Mesenchymal stem cell (in vitro differentiated cells and primary cell): ENCODE data around the gene SNCAIP.

Experiments
- DNase-seq: peaks from one replicate; pipeline ENCODE4 v3.0.0-alpha.2; 2013
- H2AFZ ChIP-seq: one replicate; pipeline ENCODE4 v1.6.1; 2013; ENCODE audit warnings: low read depth, mild to moderate bottlenecking, control low read depth, inconsistent platforms, low read length, moderate library complexity
- H2AK5ac ChIP-seq: 2 replicates; pipeline ENCODE4 v1.6.1; 2013; ENCODE audit warnings: low read length, moderate library complexity, mild to moderate bottlenecking, inconsistent platforms; ENCODE audit not compliant: severe bottlenecking
- H2BK120ac ChIP-seq: one replicate; pipeline ENCODE4 v1.6.1; 2013; ENCODE audit warnings: low read depth, mild to moderate bottlenecking, inconsistent platforms, low read length, moderate library complexity
- H2BK12ac ChIP-seq, 2 experiments: one replicate each; pipeline ENCODE4 v1.6.1; 2013; ENCODE audit warnings: inconsistent platforms in 2 of 2, low read length in 2 of 2, mild to moderate bottlenecking in 2 of 2, moderate library complexity in 2 of 2, control low read depth in 1 of 2
- H2BK15ac ChIP-seq: one replicate; pipeline ENCODE4 v1.6.1; 2013; ENCODE audit warnings: mild to moderate bottlenecking, low read depth, inconsistent platforms; ENCODE audit not compliant: poor library complexity, severe bottlenecking
- H2BK5ac ChIP-seq: 2 replicates; pipeline ENCODE4 v1.6.1; 2013; ENCODE audit warnings: low read depth, mild to moderate bottlenecking, low read length, control low read depth, inconsistent platforms; ENCODE audit not compliant: poor library complexity, severe bottlenecking
- H3K14ac ChIP-seq, 2 experiments: one replicate each; pipeline ENCODE4 v1.6.1; 2013; ENCODE audit warnings: inconsistent platforms in 2 of 2, low read length in 2 of 2, control low read depth in 1 of 2, mild to moderate bottlenecking in 1 of 2, moderate library complexity in 1 of 2
- H3K18ac ChIP-seq, 2 experiments: one replicate each; pipeline ENCODE4 v1.6.1; 2013; ENCODE audit warnings: inconsistent platforms in 2 of 2, low read length in 2 of 2, control low read depth in 1 of 2, low read depth in 1 of 2, mild to moderate bottlenecking in 1 of 2
- H3K23ac ChIP-seq, 2 experiments: one replicate each; pipeline ENCODE4 v1.6.1; 2013; ENCODE audit warnings: inconsistent platforms in 2 of 2, low read length in 2 of 2, mild to moderate bottlenecking in 2 of 2, moderate library complexity in 2 of 2, control low read depth in 1 of 2
- H3K27ac ChIP-seq: 2 replicates; pipeline ENCODE4 v1.5.1; 2013; ENCODE audit warnings: mild to moderate bottlenecking, moderate library complexity, low read length, control low read depth, inconsistent platforms; ENCODE audit not compliant: poor library complexity, severe bottlenecking
- H3K27me3 ChIP-seq, 2 experiments: 2 replicates each; pipeline versions ENCODE4 v1.6.1 to v1.7.0; 2013; ENCODE audit warnings: low read length in 2 of 2, mild to moderate bottlenecking in 2 of 2, moderate library complexity in 2 of 2, control low read depth in 1 of 2, inconsistent platforms in 1 of 2; ENCODE audit not compliant: control insufficient read depth in 1 of 2, insufficient read depth in 1 of 2
- H3K36me3 ChIP-seq, 2 experiments: 2 replicates each; pipeline versions ENCODE4 v1.6.1 to v1.7.0; 2013; ENCODE audit warnings: low read length in 2 of 2, control low read depth in 1 of 2, inconsistent platforms in 1 of 2, low read depth in 1 of 2, mild to moderate bottlenecking in 1 of 2; ENCODE audit not compliant: insufficient read depth in 2 of 2, control insufficient read depth in 1 of 2
- H3K4ac ChIP-seq, 2 experiments: one replicate each; pipeline ENCODE4 v1.6.1; 2013; ENCODE audit warnings: inconsistent platforms in 2 of 2, low read length in 2 of 2, mild to moderate bottlenecking in 2 of 2, moderate library complexity in 2 of 2, control low read depth in 1 of 2, low read depth in 1 of 2
- H3K4me1 ChIP-seq: 2 replicates; pipeline ENCODE4 v1.6.1; 2013; ENCODE audit warnings: low read depth, low read length, control low read depth; ENCODE audit not compliant: control insufficient read depth, insufficient read depth
- H3K4me2 ChIP-seq: 2 replicates; pipeline ENCODE4 v1.6.1; 2013; ENCODE audit warnings: low read length, mild to moderate bottlenecking, inconsistent platforms; ENCODE audit not compliant: poor library complexity, severe bottlenecking
- H3K4me3 ChIP-seq, 2 experiments: 2 replicates each; pipeline versions ENCODE4 v1.5.1 to v1.7.0; 2013; ENCODE audit warnings: low read length in 2 of 2, mild to moderate bottlenecking in 2 of 2, control low read depth in 1 of 2, low read depth in 1 of 2; ENCODE audit not compliant: insufficient read depth in 1 of 2
- H3K79me1 ChIP-seq: replicated peaks from 2 replicates; pipeline ENCODE4 v1.6.1; 2013; ENCODE audit warnings: mild to moderate bottlenecking, control low read depth, low read length, inconsistent platforms; ENCODE audit not compliant: poor library complexity, severe bottlenecking
- H3K9ac ChIP-seq: 2 replicates; pipeline ENCODE4 v1.7.0; 2013; ENCODE audit warnings: mild to moderate bottlenecking, low read length, moderate library complexity
- H3K9me3 ChIP-seq: 2 replicates; pipeline ENCODE4 v1.7.0; 2013; ENCODE audit warnings: mild to moderate bottlenecking, low read length; ENCODE audit not compliant: control insufficient read depth
- H4K8ac ChIP-seq: one replicate; pipeline ENCODE4 v1.6.1; 2013; ENCODE audit warnings: inconsistent platforms, mild to moderate bottlenecking, low read length, moderate library complexity
- H4K91ac ChIP-seq: one replicate; pipeline ENCODE4 v1.6.1; 2013; ENCODE audit warnings: mild to moderate bottlenecking, low read length, inconsistent platforms
- WGBS: methylation state at CpG from one replicate; pipeline ENCODE4 v1.1.7; 2013; ENCODE audit warnings: mixed read lengths; 5-methylcytosine and 5-hydroxymethylcytosine counted together

SNCAIP gene

DNA sequence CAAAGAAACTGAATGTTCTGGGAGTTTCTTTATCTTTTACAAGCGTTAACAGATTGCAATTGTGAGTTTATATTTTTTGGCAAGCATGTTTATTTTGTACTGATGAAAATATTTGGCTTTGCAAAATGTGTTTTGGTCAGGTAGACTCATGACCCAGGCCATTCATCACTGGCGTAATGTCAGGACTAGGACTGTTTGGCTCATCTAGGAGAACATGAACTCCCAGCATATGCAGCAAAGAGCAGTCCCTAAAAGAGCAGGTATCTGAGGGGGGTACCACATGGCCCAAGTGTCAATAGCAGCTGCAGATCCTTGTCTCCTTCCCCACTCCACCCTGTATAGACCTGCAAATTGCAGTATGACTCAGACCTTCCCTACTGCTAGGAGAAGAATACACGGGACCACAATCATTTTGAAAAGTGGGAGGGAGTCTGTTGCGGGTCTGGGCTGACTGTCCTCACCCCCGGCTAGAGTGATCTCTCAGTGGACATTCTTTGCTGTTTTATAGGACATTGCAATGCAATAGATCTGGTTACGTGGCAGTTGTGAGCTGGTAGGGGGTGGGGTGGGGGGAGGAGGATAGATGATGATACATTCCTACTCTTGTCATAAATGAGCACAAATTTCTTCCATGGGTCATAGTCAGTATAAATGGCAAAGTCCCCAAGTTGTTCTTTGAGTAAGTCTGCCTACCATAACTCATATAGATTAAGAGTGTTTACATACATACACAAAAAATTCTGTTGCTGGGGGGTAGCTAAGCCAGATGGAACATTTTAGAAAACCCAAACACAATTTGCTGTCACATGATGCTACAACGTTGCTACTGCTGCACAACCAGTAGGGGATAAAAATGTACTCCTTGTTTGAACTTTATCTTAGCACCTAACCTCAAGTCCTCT lies 20.8 kb upstream of the SNCAIP start:
- WGBS = 56% methylated on average over 7 of the region's 7 CpGs
- no peak overlapping the region for H2BK120ac ChIP-seq

DNA sequence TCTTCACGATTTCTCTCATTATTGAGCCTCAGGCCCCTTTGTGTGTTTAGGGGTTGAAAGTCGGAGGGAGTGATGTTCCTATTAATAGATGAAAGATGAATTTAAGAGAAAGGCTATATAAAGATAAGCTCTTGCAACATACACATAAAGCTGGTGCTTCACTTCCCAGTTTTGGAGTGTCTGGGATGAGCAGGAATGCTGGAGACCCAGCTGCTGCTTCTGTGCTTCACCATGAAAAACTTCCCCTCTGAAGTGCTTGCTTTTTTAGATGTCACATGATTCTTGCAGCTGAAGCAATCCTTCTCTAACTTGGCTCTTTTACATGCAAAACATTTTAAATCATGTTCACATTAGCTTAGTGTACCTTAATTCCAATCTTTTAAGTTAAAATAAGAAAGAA lies 19.7 kb upstream of the SNCAIP start:
- Histone ChIP-seq H4K91ac (no peak overlapping the region), H4K8ac (no peak overlapping the region), H3K27ac (no peak overlapping the region), H3K9ac (peak overlapping the region; percentile 24), H2BK12ac (no peak overlapping the region), H3K9me3 (no peaks in the 10 kb centered on the region), H3K4me2 (no peak overlapping the region), H3K4me3 (no peak overlapping the region), H3K14ac (no peak overlapping the region), H2AK5ac (no peak overlapping the region), H3K36me3 (no peaks in the 10 kb centered on the region), H2AFZ (no peak overlapping the region), H2BK15ac (no peak overlapping the region), H3K4ac (no peak overlapping the region), H3K4me1 (no peaks in the 10 kb centered on the region), H2BK5ac (no peak overlapping the region), H3K27me3 (no peaks in the 10 kb centered on the region), H2BK120ac (no peak overlapping the region), H3K18ac (no peak overlapping the region), H3K79me1 (no peaks in the 10 kb centered on the region), H3K23ac (no peak overlapping the region)
- 100% methylated on average over 1 of the region's 2 CpGs for WGBS
- peak; percentile 63 for DNase-seq

More for the DNA sequence above, 20.8 kb upstream of the SNCAIP start:
- Histone ChIP-seq H3K18ac (peak overlapping the region in 1 of 2 experiments; percentile 48), H2BK12ac (peak overlapping the region in 1 of 2 experiments; percentile 87), H3K27me3 (no peaks in the 10 kb centered on the region), H2AFZ (no peak overlapping the region), H3K36me3 (no peaks in the 10 kb centered on the region), H3K23ac (no peak overlapping the region), H3K4me2 (no peak overlapping the region), H3K79me1 (no peaks in the 10 kb centered on the region), H4K91ac (peak overlapping the region; percentile 73), H2AK5ac (no peak overlapping the region), H2BK15ac (no peak overlapping the region), H3K9ac (no peak overlapping the region), H3K4ac (peak overlapping the region in 1 of 2 experiments; percentile 37), H3K14ac (peak overlapping the region in 1 of 2 experiments; percentile 1), H3K4me3 (no peak overlapping the region), H3K9me3 (no peaks in the 10 kb centered on the region), H2BK5ac (no peak overlapping the region), H3K4me1 (no peaks in the 10 kb centered on the region), H4K8ac (peak overlapping the region; percentile 66), H3K27ac (no peak overlapping the region)
- DNase-seq = peak; percentile 63

DNA sequence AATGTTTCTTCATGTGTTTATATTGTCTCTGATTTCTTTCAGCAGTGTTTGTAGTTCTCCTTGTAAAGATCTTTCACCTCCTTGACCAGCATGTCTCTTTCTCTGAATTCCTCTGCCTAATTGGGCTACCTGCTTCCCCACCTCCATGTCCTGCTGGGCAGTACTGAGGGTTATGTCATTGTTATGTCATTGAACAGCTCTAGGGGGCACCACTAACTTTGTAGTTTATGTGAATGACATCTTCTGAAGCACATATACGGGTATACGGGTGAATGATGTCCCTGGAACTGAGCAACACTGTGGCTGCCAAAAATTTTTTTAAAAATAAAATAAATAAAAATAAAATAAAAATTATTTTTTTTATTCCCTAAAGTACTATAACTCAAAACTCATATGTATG lies 16.9 kb upstream of the SNCAIP start:
- Histone ChIP-seq H3K4ac (no peak overlapping the region), H3K4me1 (no peaks in the 10 kb centered on the region), H4K91ac (no peak overlapping the region), H3K27ac (no peak overlapping the region), H3K18ac (no peak overlapping the region), H2BK5ac (no peak overlapping the region), H2AFZ (no peak overlapping the region), H3K79me1 (no peaks in the 10 kb centered on the region), H3K27me3 (no peaks in the 10 kb centered on the region), H3K23ac (no peak overlapping the region), H3K36me3 (no peaks in the 10 kb centered on the region), H3K9ac (no peak overlapping the region), H3K9me3 (no peaks in the 10 kb centered on the region), H2AK5ac (no peak overlapping the region), H3K4me2 (no peak overlapping the region), H3K4me3 (no peak overlapping the region), H2BK120ac (no peak overlapping the region), H2BK12ac (no peak overlapping the region), H3K14ac (no peak overlapping the region), H2BK15ac (no peak overlapping the region), H4K8ac (no peak overlapping the region)
- no peak for DNase-seq
- WGBS = no CpG with 5 or more reads among the region's 2 CpGs

DNA sequence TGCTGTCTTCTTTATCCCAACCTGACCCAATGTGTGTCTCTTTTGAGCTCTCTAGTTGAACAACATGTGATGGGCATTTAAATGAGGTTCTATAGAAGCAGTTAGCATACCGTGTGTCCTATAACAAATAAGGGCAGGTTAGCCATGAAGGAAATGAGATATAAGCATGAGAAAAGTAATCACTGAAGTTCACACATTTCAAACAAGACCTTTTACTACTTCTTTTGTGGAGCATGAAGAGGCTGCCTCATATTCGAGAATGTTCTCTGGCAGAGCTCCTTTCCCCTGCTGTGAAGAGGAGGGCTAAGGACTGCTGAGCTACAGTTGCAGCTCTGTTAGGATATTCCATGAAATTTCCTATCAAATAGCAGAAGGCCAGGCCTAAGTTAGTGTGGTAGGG lies 15.2 kb upstream of the SNCAIP start:
- Histone ChIP-seq H3K4ac (no peak overlapping the region), H3K27ac (no peak overlapping the region), H3K23ac (no peak overlapping the region), H3K14ac (no peak overlapping the region), H2BK12ac (no peak overlapping the region), H3K4me2 (no peak overlapping the region), H2BK15ac (no peak overlapping the region), H2BK5ac (no peak overlapping the region), H3K9ac (no peak overlapping the region), H4K8ac (no peak overlapping the region), H3K4me1 (no peaks in the 10 kb centered on the region), H3K79me1 (no peaks in the 10 kb centered on the region), H3K27me3 (no peaks in the 10 kb centered on the region), H4K91ac (no peak overlapping the region), H2AFZ (no peak overlapping the region), H2BK120ac (no peak overlapping the region), H3K4me3 (no peak overlapping the region), H3K18ac (no peak overlapping the region), H2AK5ac (no peak overlapping the region), H3K36me3 (no peaks in the 10 kb centered on the region), H3K9me3 (no peaks in the 10 kb centered on the region)
- 82% methylated on average over 1 of the region's 2 CpGs for WGBS
- no peak for DNase-seq
